Heart left ventricle (tissue), 16 donors: ENCODE results near the gene ATF6. TPM values are rescaled to one million over a fixed set of nuclear protein-coding genes. Genes with fewer than 3 reads are reported as not detected.

Experiments used
- ATAC-seq, 4 donors: fragments of 200-7000 bp; cut with Tn5 transposase; one replicate each; pipeline ENCODE4 v1.9.1; 2020 to 2022; ENCODE audit warnings: moderate library complexity in 4 of 4, mild to moderate bottlenecking in 3 of 4, moderate number of reproducible peaks in 1 of 4
- DNase-seq, 5 donors: peaks; one replicate each; pipeline ENCODE4 v3.0.0-alpha.2; 2020
- H3K27ac ChIP-seq, 12 donors: fragments of 200-600 bp; sonication (generic) in 4 of 12; one replicate each; pipeline versions ENCODE4 v1.5.0 to v1.8.0; 2016 to 2022; ENCODE audit warnings: mild to moderate bottlenecking in 2 of 12
- H3K27me3 ChIP-seq, 9 donors: fragments of 200-600 bp; sonication (generic) in 2 of 9; one replicate each; pipeline versions ENCODE4 v1.5.1 to v1.8.0; 2016 to 2022; ENCODE audit warnings: mild to moderate bottlenecking in 3 of 9
- H3K36me3 ChIP-seq, 9 donors: fragments of 200-600 bp; sonication (generic) in 2 of 9; one replicate each; pipeline versions ENCODE4 v1.5.0 to v1.8.0; 2018 to 2022; ENCODE audit warnings: mild to moderate bottlenecking in 2 of 9
- H3K4me1 ChIP-seq, 12 donors: fragments of 200-600 bp; sonication (generic) in 4 of 12; one replicate each; pipeline versions ENCODE4 v1.5.0 to v1.8.0; 2016 to 2022; ENCODE audit warnings: mild to moderate bottlenecking in 3 of 12
- H3K4me3 ChIP-seq, 12 donors: fragments of 200-600 bp; sonication (generic) in 4 of 12; one replicate each; pipeline versions ENCODE4 v1.5.0 to v1.8.0; 2017 to 2022; ENCODE audit warnings: mild to moderate bottlenecking in 9 of 12, moderate library complexity in 4 of 12
- H3K9me3 ChIP-seq, 12 donors: fragments of 200-600 bp; sonication (generic) in 4 of 12; one replicate each; pipeline versions ENCODE4 v1.5.0 to v1.8.0; 2016 to 2022; ENCODE audit warnings: mild to moderate bottlenecking in 1 of 12
- CTCF ChIP-seq, 12 donors: fragments of 200-600 bp; sonication (generic) in 4 of 12; IDR thresholded peaks; one replicate each; pipeline versions ENCODE4 v1.5.0 to v1.8.0; 2018 to 2022; ENCODE audit warnings: antibody characterized with exemption in 12 of 12, mild to moderate bottlenecking in 5 of 12
- POLR2A ChIP-seq, 2 donors: fragments of 450-650 bp; IDR thresholded peaks; one replicate each; pipeline ENCODE4 v1.6.1; 2017; ENCODE audit warnings: antibody characterized with exemption in 2 of 2, mild to moderate bottlenecking in 2 of 2, moderate library complexity in 2 of 2
- WGBS, 4 donors: extraction: QIAGEN DNeasy Blood & Tissue Kit in 2 of 4; methylation state at CpG; one replicate each; pipeline versions ENCODE4 v1.1.5 to v1.1.7; 2013 to 2018; 5-methylcytosine and 5-hydroxymethylcytosine counted together
- intact Hi-C, 10 donors: fragments of 100-400 bp; cut with DNase I; formaldehyde crosslinking; loops; one replicate each; pipeline versions ENCODE4 v1.11.1 to v1.14.2; 2022
- polyA plus RNA-seq, 2 donors: library from polyadenylated mRNA; stranded (reverse); fragments of 200-250 nt; gene quantifications; one replicate each; pipeline ENCODE4 v1.2.3, GENCODE V29; 2013
- total RNA-seq, 9 donors: library from RNA; depleted of rRNA in 2 of 9; stranded (reverse); fragments of >200 nt in 2 of 9; fragmentation: NEBNext Ultra II Directional in 3 of 9; extraction: Animal tissue kit (Norgen Biotek cat#: 25700) in 3 of 9; gene quantifications; one replicate each; pipeline versions ENCODE4 v1.1.0 to v1.2.4, GENCODE V29; 2016 to 2023
- donor health status: ischemic (EF 13 %, LVEDD 7.1; RV severe dilation, severe dysfunction).
- donor health status: healthy with polysubstance abuse.
- donor health status: DM: no; HTN: yes; CAD: no.
- donor health status: DM: no; HTN: no; CAD: no.
- donor health status: ischemic (EF 25% LVEDD 6.9; RV normal size, moderate dysfunction).
- donor health status: ischemic (EF 25% LVEDD 5.7; RV mildly dilated, moderate dysfunction).
- donor health status: healthy.
- donor health status: DM: yes; HTN: yes; CAD: no.
- donor health status: ischemic (EF 35%, LVEDD 5.7; RV mildly dilated, moderate dysfunction).
- donor health status: nonischemic (EF 11% LVEDD 7.7; RV severe dilation, severe dysfunction).
- donor health status: DM: yes; HTN: yes; CAD: no.
- donor health status: PGD.
- donor health status: ischemic (EF 29% LVEDD 5.4; RV normal size, mild dysfunction).
- donor health status: nonischemic (EF 23%, LVEDD 6.1; RV moderate dilation, normal function).

The ATF6 gene
- total and polyA plus RNA-seq, 11 donors: 3.0 to 24.4 (median 16.3) TPM

GRCh38 chr1:161739865-161740566, 26.1 kb upstream of the ATF6 start:
- Histone ChIP-seq H3K9me3 (no peaks in the 10 kb centered on the region), H3K27ac (peak overlapping the region in 5 of 12 donors; percentile 5 to 91 (median 11)), H3K27me3 (peaks cover 0 to 11% (median 0%) of the 10 kb centered on the region in 9 donors), H3K4me3 (no peak overlapping the region), H3K36me3 (no peaks in the 10 kb centered on the region), H3K4me1 (peaks cover 0 to 36% (median 0%) of the 10 kb centered on the region in 12 donors)
- intact Hi-C loops: loop anchor here (2.0 to 10.0 kb wide), 8 partner anchors 91 to 345 kb away; no protein-coding TSS in a partner anchor
- WGBS, 4 donors: 45 to 57% (median 53%) methylated on average over 8 of the region's 8 CpGs
- TF ChIP-seq CTCF (IDR thresholded peaks at IDR 0.05) (no peak), POLR2A (IDR thresholded peaks at IDR 0.05) (no peak)
- ATAC-seq: peak in 3 of 4 donors; percentile 51 to 63 (median 63)
- peak in 2 of 5 donors; percentile 27 to 39 for DNase-seq

GRCh38 chr1:161740921-161741320, 25.2 kb upstream of the ATF6 start:
- peaks cover 0 to 36% (median 0%) of the 10 kb centered on the region in 12 donors for H3K4me1 ChIP-seq
- peaks cover 0 to 6% (median 0%) of the 10 kb centered on the region in 9 donors for H3K27me3 ChIP-seq
- peak overlapping the region in 3 of 12 donors; percentile 10 to 91 (median 43) for H3K27ac ChIP-seq
- H3K9me3 ChIP-seq: no peaks in the 10 kb centered on the region
- ATAC-seq (no peak), DNase-seq (no peak)
- intact Hi-C loops: loop anchor here in 9 of 10 donors (1.0 to 10.0 kb wide), 9 partner anchors 92 to 346 kb away; no protein-coding TSS in a partner anchor
- no peaks in the 10 kb centered on the region for H3K36me3 ChIP-seq
- TF ChIP-seq POLR2A (IDR thresholded peaks at IDR 0.05): no peak
- TF ChIP-seq CTCF (IDR thresholded peaks at IDR 0.05): no peak
- H3K4me3 ChIP-seq: no peak overlapping the region
- 77 to 86% (median 81%) methylated on average over 6 of the region's 6 CpGs for whole genome bisulfite sequencing, 4 donors

- WGBS, 4 donors: 75 to 83% (median 81%) methylated on average over 9 of the region's 9 CpGs
- Histone ChIP-seq H3K4me3 (no peak overlapping the region), H3K27ac (no peak overlapping the region), H3K27me3 (peaks cover 0 to 10% (median 0%) of the 10 kb centered on the region in 9 donors), H3K4me1 (peaks cover 0 to 38% (median 0%) of the 10 kb centered on the region in 12 donors), H3K36me3 (no peaks in the 10 kb centered on the region), H3K9me3 (no peaks in the 10 kb centered on the region)
- DNase-seq (no peak), ATAC-seq (no peak)
- TF ChIP-seq POLR2A (IDR thresholded peaks at IDR 0.05) (no peak), CTCF (IDR thresholded peaks at IDR 0.05) (no peak)
- intact Hi-C loops: loop anchor here in 9 of 10 donors (5.0 to 10.0 kb wide), 6 partner anchors 96 to 348 kb away; no protein-coding TSS in a partner anchor
Observed at GRCh38 chr1:161743231-161743630, 22.9 kb upstream of the ATF6 start.

- 60 to 73% (median 68%) methylated on average over 6 of the region's 6 CpGs for WGBS, 4 donors
- ATAC-seq (no peak), DNase-seq (no peak)
- intact Hi-C loops: loop anchor here in 8 of 10 donors (10.0 kb wide), 4 partner anchors 183 to 353 kb away; no protein-coding TSS in a partner anchor
- Histone ChIP-seq H3K27ac (no peak overlapping the region), H3K9me3 (no peaks in the 10 kb centered on the region), H3K4me3 (no peak overlapping the region), H3K36me3 (peaks cover 0 to 20% (median 15%) of the 10 kb centered on the region in 9 donors), H3K27me3 (peaks cover 0 to 4% (median 0%) of the 10 kb centered on the region in 9 donors), H3K4me1 (peaks cover 0 to 31% (median 11%) of the 10 kb centered on the region in 12 donors)
- TF ChIP-seq POLR2A (IDR thresholded peaks at IDR 0.05): no peak
- TF ChIP-seq CTCF (IDR thresholded peaks at IDR 0.05): no peak
Observed at GRCh38 chr1:161747801-161748200, 18.3 kb upstream of the ATF6 start.
